NT2/D1 (cell line): ENCODE data around the gene VWCE.

Experiments
- SUZ12 ChIP-seq: IDR thresholded peaks from 2 replicates; pipeline ENCODE4 v1.6.1; 2011; ENCODE audit not compliant: insufficient read length, insufficient read depth; ENCODE audit errors: extremely low read depth
- ZNF274 ChIP-seq: IDR thresholded peaks from 2 replicates; pipeline ENCODE4 v1.6.1; 2011; ENCODE audit warnings: mild to moderate bottlenecking, low read depth, low read length

DNA sequence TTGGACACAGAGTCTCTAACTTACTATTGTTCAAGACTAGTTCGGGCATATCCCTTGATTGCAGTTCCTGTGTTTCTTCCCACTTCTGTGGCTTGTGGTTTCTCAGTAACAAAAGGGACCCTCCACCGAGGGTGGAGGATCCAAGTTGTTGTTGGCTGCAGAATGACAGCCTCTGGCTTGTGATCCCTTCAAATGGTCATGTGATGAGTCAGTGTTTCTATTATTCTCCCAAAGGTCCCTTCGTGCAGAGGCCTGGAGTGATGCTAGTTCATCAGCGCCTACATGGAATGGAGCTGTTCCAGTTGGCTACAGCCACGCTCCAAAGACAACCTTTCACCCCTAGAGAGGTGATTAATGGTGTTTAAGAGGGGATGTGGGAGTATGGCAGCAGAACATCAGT, 2.6 kb upstream of the VWCE start:
- TF ChIP-seq SUZ12 (no peak), ZNF274 (no peak)
